KMS-11 (cell line): ENCODE results near the gene YIPF7.

ENCODE experiments used
- H2AFZ ChIP-seq: fragments of 200-600 bp; sonication (generic); 2 replicates; pipeline ENCODE4 v1.6.1; 2016; ENCODE audit warnings: antibody characterized with exemption, mixed run types, low read depth
- H3K27ac ChIP-seq: fragments of 200-600 bp; sonication (generic); 2 replicates; pipeline ENCODE4 v1.6.1; 2016; ENCODE audit warnings: mild to moderate bottlenecking, mixed run types
- H3K27me3 ChIP-seq: fragments of 200-600 bp; sonication (generic); 2 replicates; pipeline ENCODE4 v1.6.1; 2017; ENCODE audit warnings: mild to moderate bottlenecking, low read depth, mixed run types, moderate library complexity; ENCODE audit not compliant: insufficient read depth
- H3K36me3 ChIP-seq: fragments of 200-600 bp; sonication (generic); 2 replicates; pipeline ENCODE4 v1.6.1; 2017; ENCODE audit warnings: mild to moderate bottlenecking, mixed run types; ENCODE audit not compliant: insufficient read depth
- H3K4me1 ChIP-seq: fragments of 200-600 bp; sonication (generic); 2 replicates; pipeline ENCODE4 v1.6.1; 2016; ENCODE audit warnings: mild to moderate bottlenecking, low read depth, mixed run types; ENCODE audit not compliant: poor library complexity, severe bottlenecking
- H3K4me2 ChIP-seq: fragments of 200-600 bp; sonication (generic); 2 replicates; pipeline ENCODE4 v1.7.0; 2016; ENCODE audit warnings: mild to moderate bottlenecking, mixed run types
- H3K4me3 ChIP-seq: fragments of 200-600 bp; sonication (generic); IDR thresholded peaks from 2 replicates; pipeline ENCODE4 v1.6.1; 2017; ENCODE audit warnings: low read depth, low read length, mixed read lengths; ENCODE audit not compliant: insufficient read depth
- H3K79me2 ChIP-seq: fragments of 200-600 bp; sonication (generic); 2 replicates; pipeline ENCODE4 v1.6.1; 2016; ENCODE audit warnings: low read depth, mixed run types; ENCODE audit not compliant: insufficient read depth
- H3K9ac ChIP-seq: fragments of 200-600 bp; sonication (generic); 2 replicates; pipeline ENCODE4 v1.6.1; 2016; ENCODE audit warnings: mild to moderate bottlenecking, mixed run types
- H4K20me1 ChIP-seq: fragments of 200-600 bp; sonication (generic); 2 replicates; pipeline ENCODE4 v1.6.1; 2016; ENCODE audit warnings: mild to moderate bottlenecking, mixed run types; ENCODE audit not compliant: insufficient read depth
- CTCF ChIP-seq: fragments of 200-600 bp; sonication (generic); conservative IDR thresholded peaks from 2 replicates; pipeline ENCODE4 v1.6.1; 2017; ENCODE audit warnings: low read depth, mild to moderate bottlenecking, antibody characterized with exemption, low read length, moderate library complexity, mixed read lengths

Gene YIPF7

GRCh38 chr4:44651425-44651824 lies at the start of gene YIPF7:
TSS of gene YIPF7 (minus strand) at chr4:44651625. CDS start at chr4:44650100, 1,525 bp downstream.
- no peaks in the 10 kb centered on the region for H4K20me1 ChIP-seq
- no peak within 1 kb of the TSS for H3K4me3 ChIP-seq
- no peaks in the 10 kb centered on the region for H3K79me2 ChIP-seq
- H3K9ac ChIP-seq = no peak within 1 kb of the TSS
- H3K4me1 ChIP-seq = no peaks in the 10 kb centered on the region
- no peak within 1 kb of the TSS for H2AFZ ChIP-seq
- H3K36me3 ChIP-seq = no peaks in the 10 kb centered on the region
- no peaks in the 10 kb centered on the region for H3K27me3 ChIP-seq
- TF ChIP-seq CTCF = no peak
- no peak within 1 kb of the TSS for H3K27ac ChIP-seq
- no peak within 1 kb of the TSS for H3K4me2 ChIP-seq

- TF ChIP-seq CTCF = no peak
- H3K36me3 ChIP-seq = no peaks in the 10 kb centered on the region; the same call in 1 of the 2 replicates
- no peaks in the 10 kb centered on the region for H3K79me2 ChIP-seq
- H4K20me1 ChIP-seq = no peaks in the 10 kb centered on the region
- no peak overlapping the region for H3K4me2 ChIP-seq
- H3K27ac ChIP-seq = no peak overlapping the region
- H3K27me3 ChIP-seq = no peaks in the 10 kb centered on the region
- H3K4me3 ChIP-seq = no peak overlapping the region
- no peaks in the 10 kb centered on the region for H3K4me1 ChIP-seq
- no peak overlapping the region for H3K9ac ChIP-seq
- no peak overlapping the region for H2AFZ ChIP-seq
These were observed 49.6 kb upstream of the YIPF7 start for GRCh38 chr4:44701037-44701436.

- Histone ChIP-seq H4K20me1 (no peaks in the 10 kb centered on the region), H3K79me2 (no peaks in the 10 kb centered on the region), H3K27me3 (no peaks in the 10 kb centered on the region), H3K4me1 (no peaks in the 10 kb centered on the region), H3K9ac (no peak overlapping the region), H3K27ac (no peak overlapping the region), H2AFZ (no peak overlapping the region), H3K4me3 (no peak overlapping the region), H3K4me2 (no peak overlapping the region), H3K36me3 (no peaks in the 10 kb centered on the region; the same call in 1 of the 2 replicates)
- TF ChIP-seq CTCF = no peak
These were observed 49.0 kb upstream of the YIPF7 start for GRCh38 chr4:44700427-44700826.

- H2AFZ ChIP-seq = no peak overlapping the region
- no peak for TF ChIP-seq CTCF
- peaks cover 75% of the 10 kb centered on the region for H3K4me1 ChIP-seq
- H3K36me3 ChIP-seq = no peaks in the 10 kb centered on the region
- H3K27ac ChIP-seq = no peak overlapping the region
- H3K4me3 ChIP-seq = no peak overlapping the region
- no peaks in the 10 kb centered on the region for H3K27me3 ChIP-seq
- H3K9ac ChIP-seq = no peak overlapping the region
- H3K79me2 ChIP-seq = peaks cover 20% of the 10 kb centered on the region; the same call in 1 of the 2 replicates
- no peaks in the 10 kb centered on the region for H4K20me1 ChIP-seq
- no peak overlapping the region; the same call in 1 of the 2 replicates for H3K4me2 ChIP-seq
These were observed 33.2 kb upstream of the YIPF7 start for GRCh38 chr4:44684648-44685047.
